ENCODE measurements around the gene CYB5R4. TPM values are rescaled to one million over a fixed set of nuclear protein-coding genes. Genes with fewer than 3 reads are reported as not detected.

The CYB5R4 gene
- total RNA-seq, 6 experiments from 2014 or later, result 11.6 to 18.6 (median 16.2) TPM

DNA sequence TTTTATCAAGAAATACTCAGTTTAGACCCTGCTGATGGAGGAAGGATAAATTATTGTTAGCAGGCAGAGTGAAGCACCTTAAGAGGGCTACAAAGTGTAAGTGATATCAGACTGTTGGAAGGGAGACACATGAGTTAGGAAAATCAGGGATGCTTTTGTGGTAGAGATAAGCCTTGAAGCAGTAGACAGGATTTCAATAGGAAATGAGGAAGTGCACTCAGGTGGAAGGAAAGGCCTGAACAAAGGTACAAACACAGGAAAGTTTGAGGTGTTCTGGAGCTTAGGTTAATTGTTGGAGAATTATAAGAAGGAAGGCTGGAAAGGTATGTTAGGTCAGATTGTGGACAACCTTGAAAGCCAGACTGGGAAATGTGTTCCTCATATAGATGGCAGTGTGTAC is 7.6 kb downstream of the CYB5R4 start:
- peak overlapping the region; percentile 92 for H3K27ac Mint-ChIP-seq
- H3K27me3 Mint-ChIP-seq (ENCODE audit: insufficient read depth), result no peaks in the 10 kb centered on the region
- TF ChIP-seq, protein P1, sequence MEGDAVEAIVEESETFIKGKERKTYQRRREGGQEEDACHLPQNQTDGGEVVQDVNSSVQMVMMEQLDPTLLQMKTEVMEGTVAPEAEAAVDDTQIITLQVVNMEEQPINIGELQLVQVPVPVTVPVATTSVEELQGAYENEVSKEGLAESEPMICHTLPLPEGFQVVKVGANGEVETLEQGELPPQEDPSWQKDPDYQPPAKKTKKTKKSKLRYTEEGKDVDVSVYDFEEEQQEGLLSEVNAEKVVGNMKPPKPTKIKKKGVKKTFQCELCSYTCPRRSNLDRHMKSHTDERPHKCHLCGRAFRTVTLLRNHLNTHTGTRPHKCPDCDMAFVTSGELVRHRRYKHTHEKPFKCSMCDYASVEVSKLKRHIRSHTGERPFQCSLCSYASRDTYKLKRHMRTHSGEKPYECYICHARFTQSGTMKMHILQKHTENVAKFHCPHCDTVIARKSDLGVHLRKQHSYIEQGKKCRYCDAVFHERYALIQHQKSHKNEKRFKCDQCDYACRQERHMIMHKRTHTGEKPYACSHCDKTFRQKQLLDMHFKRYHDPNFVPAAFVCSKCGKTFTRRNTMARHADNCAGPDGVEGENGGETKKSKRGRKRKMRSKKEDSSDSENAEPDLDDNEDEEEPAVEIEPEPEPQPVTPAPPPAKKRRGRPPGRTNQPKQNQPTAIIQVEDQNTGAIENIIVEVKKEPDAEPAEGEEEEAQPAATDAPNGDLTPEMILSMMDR (IDR thresholded peaks at IDR 0.05), result no peak
- peak overlapping the region; percentile 11 for H3K4me3 Mint-ChIP-seq
- H3K9me3 Mint-ChIP-seq, result no peaks in the 10 kb centered on the region
- peaks cover 12% of the 10 kb centered on the region; the same call in 1 of the 2 replicates for H3K36me3 Mint-ChIP-seq (ENCODE audit: low read depth)
- H3K4me1 Mint-ChIP-seq (ENCODE audit: low read depth), result peaks cover 42% of the 10 kb centered on the region
- DNase-seq, result no peak

DNA sequence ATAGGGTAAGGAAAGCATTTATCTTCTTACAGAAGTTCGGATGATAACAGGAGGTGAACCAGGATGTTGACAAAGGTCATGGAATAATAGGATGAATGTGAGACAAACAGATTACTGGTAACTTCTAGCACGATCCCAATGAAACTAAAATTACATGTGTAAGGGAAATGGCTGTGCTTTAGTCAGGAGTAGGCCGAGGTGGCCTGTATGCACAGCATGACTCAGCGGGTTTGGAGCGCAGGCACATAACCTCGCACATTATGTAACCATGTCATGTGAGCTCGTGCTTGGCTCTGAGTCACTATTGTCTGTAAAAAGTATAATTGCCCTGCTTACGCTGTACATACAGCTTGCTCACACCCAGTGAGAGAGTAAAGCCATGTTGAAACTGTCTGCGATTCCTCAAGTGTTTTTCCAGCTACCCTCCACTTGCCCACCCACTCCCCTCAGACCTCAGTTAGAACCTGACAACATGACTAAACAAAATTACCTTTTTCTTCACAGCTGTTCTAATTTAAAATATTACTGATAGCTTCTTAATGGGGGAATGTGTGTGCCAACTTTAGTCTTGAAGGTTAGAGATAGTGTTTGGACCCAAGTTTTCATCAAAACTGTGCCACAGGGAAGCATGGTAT is 8.2 kb downstream of the CYB5R4 start:
- peak; percentile 98 for DNase-seq
- peaks cover 36% of the 10 kb centered on the region for H3K4me1 Mint-ChIP-seq (ENCODE audit: low read depth)
- H3K9me3 Mint-ChIP-seq, result no peaks in the 10 kb centered on the region
- H3K27ac Mint-ChIP-seq, result peak overlapping the region; percentile 92
- peaks cover 12% of the 10 kb centered on the region; the same call in 1 of the 2 replicates for H3K36me3 Mint-ChIP-seq (ENCODE audit: low read depth)
- H3K4me3 Mint-ChIP-seq, result peak overlapping the region; percentile 67
- TF ChIP-seq, protein P1 (IDR thresholded peaks at IDR 0.05), result no peak
- H3K27me3 Mint-ChIP-seq (ENCODE audit: insufficient read depth), result no peaks in the 10 kb centered on the region

DNA sequence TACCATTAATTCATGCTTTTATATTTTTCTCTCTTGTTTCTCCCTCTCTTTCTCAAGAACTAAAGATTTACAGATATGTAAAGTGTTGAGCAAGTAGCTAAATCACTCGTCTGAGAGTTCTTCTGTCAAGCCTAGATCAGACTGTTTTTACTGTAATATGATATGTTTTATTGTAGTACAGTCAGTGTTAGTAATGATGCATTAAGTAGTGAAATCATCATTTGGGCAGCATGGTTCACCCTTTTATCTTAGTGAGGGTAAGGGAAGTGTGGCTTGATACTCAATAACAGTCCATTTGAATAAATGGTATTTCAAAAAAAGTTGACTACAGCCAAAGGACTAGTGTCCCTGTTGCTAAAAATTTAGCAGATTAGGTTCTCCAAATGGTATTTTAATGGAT is 9.2 kb downstream of the CYB5R4 start:
- peaks cover 12% of the 10 kb centered on the region; the same call in 1 of the 2 replicates for H3K36me3 Mint-ChIP-seq (ENCODE audit: low read depth)

DNA sequence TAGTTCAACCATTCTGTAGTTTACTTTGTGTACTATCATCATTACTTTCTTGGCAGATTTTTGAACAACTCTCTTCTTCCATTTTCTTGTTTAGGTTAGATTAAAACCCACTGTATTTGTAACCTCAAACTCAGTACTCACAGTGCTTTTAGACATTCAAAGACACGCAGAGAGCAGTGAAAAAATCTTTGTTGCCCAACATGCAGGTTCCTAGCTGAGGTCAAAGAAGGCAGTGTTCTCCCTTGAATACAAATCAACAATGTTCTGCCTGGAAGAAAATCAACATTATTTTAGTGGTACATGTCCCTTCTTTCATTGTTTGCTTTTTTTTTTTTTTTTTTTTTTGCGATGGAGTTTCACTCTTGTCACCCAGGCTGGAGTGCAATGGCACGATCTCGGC is 11.2 kb downstream of the CYB5R4 start:
- TF ChIP-seq, protein P1 (IDR thresholded peaks at IDR 0.05), result no peak
- H3K36me3 Mint-ChIP-seq (ENCODE audit: low read depth), result peaks cover 7% of the 10 kb centered on the region; the same call in 1 of the 2 replicates
- H3K4me1 Mint-ChIP-seq (ENCODE audit: low read depth), result peaks cover 27% of the 10 kb centered on the region
- H3K4me3 Mint-ChIP-seq, result no peak overlapping the region
- H3K9me3 Mint-ChIP-seq, result no peaks in the 10 kb centered on the region
- DNase-seq, result no peak
- no peak overlapping the region for H3K27ac Mint-ChIP-seq
- H3K27me3 Mint-ChIP-seq (ENCODE audit: insufficient read depth), result no peaks in the 10 kb centered on the region

More for the DNA sequence above, 9.2 kb downstream of the CYB5R4 start:
- Mint-ChIP-seq H3K27me3 (ENCODE audit: insufficient read depth) (no peaks in the 10 kb centered on the region), H3K4me3 (peak overlapping the region; percentile 67), H3K27ac (peak overlapping the region; percentile 92), H3K4me1 (ENCODE audit: low read depth) (peaks cover 27% of the 10 kb centered on the region), H3K9me3 (no peaks in the 10 kb centered on the region)
- TF ChIP-seq, protein P1 (IDR thresholded peaks at IDR 0.05), result no peak
- peak; percentile 64 for DNase-seq

DNA sequence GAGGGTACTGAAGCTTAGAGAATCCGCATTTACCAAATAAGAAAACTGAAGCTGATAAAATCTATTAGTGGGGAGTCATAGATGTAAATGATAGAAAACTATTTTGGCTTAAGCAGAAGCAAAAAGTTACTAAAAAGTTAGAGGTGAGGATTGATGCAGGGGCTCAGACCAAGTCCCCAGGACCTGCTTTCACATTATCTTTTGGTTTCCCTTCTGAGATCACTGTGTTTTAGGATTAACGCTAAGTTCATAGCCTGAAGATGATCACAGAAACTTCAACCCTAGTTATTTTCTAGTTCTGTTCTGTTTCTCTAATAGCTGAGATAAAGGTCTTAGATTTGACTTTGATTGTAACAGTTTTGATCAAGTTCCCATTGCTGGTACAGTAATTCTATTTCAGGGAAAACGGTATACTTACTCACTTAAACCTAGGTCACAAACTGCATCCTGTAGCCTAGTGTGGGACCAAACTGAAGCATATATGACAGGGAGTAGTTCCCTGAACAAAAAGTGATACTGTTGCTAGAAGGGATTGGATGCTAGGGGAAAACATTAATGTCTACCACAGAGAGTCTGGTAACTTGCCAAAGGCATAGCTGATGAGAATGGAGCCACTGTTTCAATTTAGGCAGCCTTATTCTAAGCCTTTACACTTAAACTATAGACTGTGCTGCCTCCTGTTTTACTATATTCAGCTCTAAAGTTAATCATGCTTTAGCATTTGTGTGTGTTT is 13.1 kb downstream of the CYB5R4 start:
- no peaks in the 10 kb centered on the region for H3K9me3 Mint-ChIP-seq
- H3K4me1 Mint-ChIP-seq (ENCODE audit: low read depth), result peaks cover 26% of the 10 kb centered on the region
- no peak overlapping the region for H3K27ac Mint-ChIP-seq
- DNase-seq, result no peak
- TF ChIP-seq, protein P1 (IDR thresholded peaks at IDR 0.05), result no peak
- no peak overlapping the region for H3K4me3 Mint-ChIP-seq
- no peaks in the 10 kb centered on the region for H3K36me3 Mint-ChIP-seq (ENCODE audit: low read depth)
- no peaks in the 10 kb centered on the region for H3K27me3 Mint-ChIP-seq (ENCODE audit: insufficient read depth)
